ACC112 (cell line): Measurements from ENCODE around the gene NPC1L1.
A peak's percentile ranks its signal among the peaks of the same experiment; 100 is the strongest.

Experiments
- H2AFZ ChIP-seq: fragments of 200-600 bp; sonication (generic); one replicate; pipeline ENCODE4 v1.6.0; 2017; ENCODE audit warnings: antibody characterized with exemption, low read length; ENCODE audit not compliant: unreplicated experiment
- H3K27ac ChIP-seq: fragments of 200-600 bp; sonication (generic); 2 replicates; pipeline ENCODE4 v1.5.1; 2014; ENCODE audit warnings: low read depth, mild to moderate bottlenecking, antibody characterized with exemption, low read length, moderate library complexity
- H3K27me3 ChIP-seq: fragments of 200-600 bp; sonication (generic); 2 replicates; pipeline ENCODE4 v1.6.1; 2014; ENCODE audit warnings: mild to moderate bottlenecking, antibody characterized with exemption, low read length, moderate library complexity, mixed read lengths; ENCODE audit not compliant: insufficient read depth
- H3K36me3 ChIP-seq: fragments of 200-600 bp; sonication (generic); 2 replicates; pipeline ENCODE4 v1.6.1; 2016; ENCODE audit warnings: mild to moderate bottlenecking, antibody characterized with exemption, low read length, moderate library complexity, mixed read lengths; ENCODE audit not compliant: insufficient read depth
- H3K4me1 ChIP-seq: fragments of 200-600 bp; sonication (generic); one replicate; pipeline ENCODE4 v1.6.1; 2016; ENCODE audit warnings: low read length, mixed read lengths; ENCODE audit not compliant: insufficient read depth, unreplicated experiment, control insufficient read depth
- H3K4me3 ChIP-seq: fragments of 200-600 bp; sonication (generic); 2 replicates; pipeline ENCODE4 v1.5.1; 2014; ENCODE audit warnings: mild to moderate bottlenecking, low read depth, low read length
- H3K79me2 ChIP-seq: fragments of 200-600 bp; sonication (generic); one replicate; pipeline ENCODE4 v1.6.0; 2016; ENCODE audit warnings: low read length; ENCODE audit not compliant: control insufficient read depth, unreplicated experiment, insufficient read depth

The NPC1L1 gene

DNA sequence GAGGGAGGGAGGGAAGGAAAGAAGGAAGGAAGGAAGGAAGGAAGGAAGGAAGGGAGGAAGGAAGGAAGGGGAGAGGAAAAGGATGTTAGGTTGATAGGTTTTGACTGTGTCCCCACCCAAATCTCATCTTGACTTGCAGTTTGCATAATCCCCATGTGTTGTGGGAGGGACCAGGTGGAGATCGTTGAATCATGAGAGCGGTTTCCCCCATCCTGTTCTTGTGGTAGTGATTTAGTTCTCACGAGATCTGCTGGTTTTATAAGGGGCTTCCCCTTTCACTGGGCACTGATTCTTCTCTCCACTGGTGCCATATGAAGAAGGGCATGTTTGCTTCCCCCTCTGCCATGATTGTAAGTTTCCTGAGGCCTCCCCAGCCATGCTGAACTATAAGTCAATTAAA is 35.5 kb downstream of the NPC1L1 start:
- H3K4me1 ChIP-seq: no peaks in the 10 kb centered on the region
- H3K27me3 ChIP-seq: no peaks in the 10 kb centered on the region
- H3K27ac ChIP-seq: no peak overlapping the region
- H3K4me3 ChIP-seq: no peak overlapping the region
- no peaks in the 10 kb centered on the region for H3K79me2 ChIP-seq
- H3K36me3 ChIP-seq: no peaks in the 10 kb centered on the region
- no peak overlapping the region for H2AFZ ChIP-seq

DNA sequence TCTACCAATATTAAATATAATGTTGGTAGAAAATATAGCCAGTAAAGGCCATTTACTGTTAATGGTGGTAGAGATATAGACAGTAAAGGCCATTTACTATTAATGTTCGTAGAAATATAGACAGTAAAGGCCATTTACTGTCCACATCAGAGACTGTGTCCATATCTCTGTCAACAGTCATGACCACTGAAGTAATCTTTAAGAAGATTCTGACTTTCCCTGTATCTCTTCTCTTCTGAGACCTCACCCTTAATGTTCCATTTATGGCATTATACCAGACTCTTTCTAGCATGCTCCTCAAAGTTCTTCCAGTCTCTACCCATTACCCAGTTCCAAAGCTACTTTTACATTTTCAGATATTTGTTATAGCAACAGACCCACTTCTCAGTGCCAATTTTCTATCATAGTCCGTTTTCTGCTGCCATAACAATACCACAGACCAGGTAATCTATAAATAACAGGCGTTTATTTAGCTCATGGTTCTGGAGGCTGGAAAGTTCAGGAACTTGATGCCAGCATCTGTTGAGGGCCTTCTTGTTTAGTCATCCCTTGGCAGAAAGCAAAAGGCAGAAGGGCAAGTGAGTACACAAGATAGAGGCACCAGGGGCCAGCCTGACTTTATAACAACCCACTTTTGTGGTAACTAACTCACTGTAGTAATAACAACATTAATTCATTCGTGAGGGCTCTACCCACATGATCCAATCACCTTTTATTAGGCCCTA is 42.7 kb downstream of the NPC1L1 start:
- Histone ChIP-seq H3K4me3 (no peak overlapping the region), H3K27ac (no peak overlapping the region), H2AFZ (no peak overlapping the region), H3K79me2 (no peaks in the 10 kb centered on the region), H3K27me3 (no peaks in the 10 kb centered on the region), H3K36me3 (no peaks in the 10 kb centered on the region), H3K4me1 (no peaks in the 10 kb centered on the region)

DNA sequence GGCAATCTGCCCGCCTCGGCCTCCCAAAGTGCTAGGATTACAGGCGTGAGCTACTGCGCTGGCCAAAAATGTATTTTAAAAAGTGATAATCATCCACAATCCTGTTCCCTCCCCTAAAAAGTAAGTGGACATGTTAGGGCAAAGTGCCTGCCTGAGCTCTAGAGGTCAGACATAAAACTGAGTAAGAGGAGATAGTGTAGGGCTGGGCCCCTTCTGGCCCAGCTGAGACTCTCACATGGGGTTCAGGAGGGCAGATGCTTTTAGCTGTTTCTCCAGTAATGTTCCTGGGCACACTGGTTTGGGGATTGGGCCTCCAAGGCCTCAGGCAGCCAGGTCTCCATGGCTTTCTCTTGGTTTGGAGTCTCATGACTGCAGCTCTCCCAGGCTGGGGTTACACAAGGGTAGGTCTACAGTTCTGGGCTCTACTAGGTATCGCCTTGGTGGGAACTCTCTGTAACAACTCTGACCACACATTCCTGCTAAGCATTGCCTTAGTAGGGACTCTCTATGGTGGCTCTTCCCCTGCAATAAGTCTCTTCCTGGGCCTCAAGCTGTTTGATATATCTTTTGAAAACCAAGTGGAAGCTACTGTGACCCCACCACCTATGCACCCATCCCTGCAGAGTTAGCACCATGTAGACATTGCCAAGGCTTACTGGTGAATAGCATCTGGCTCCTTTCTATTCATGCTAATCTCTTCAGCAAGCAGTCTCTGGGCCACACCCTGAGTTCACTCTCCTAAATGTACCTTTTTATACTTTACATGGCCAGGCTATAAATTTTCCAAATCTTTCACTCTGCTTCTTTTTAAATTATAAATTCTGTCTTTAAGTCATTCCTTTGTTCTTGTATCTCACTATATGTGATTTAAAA is 43.7 kb downstream of the NPC1L1 start:
- Histone ChIP-seq H3K27ac (no peak overlapping the region), H2AFZ (no peak overlapping the region), H3K79me2 (no peaks in the 10 kb centered on the region), H3K4me3 (no peak overlapping the region), H3K27me3 (no peaks in the 10 kb centered on the region), H3K36me3 (no peaks in the 10 kb centered on the region), H3K4me1 (no peaks in the 10 kb centered on the region)

DNA sequence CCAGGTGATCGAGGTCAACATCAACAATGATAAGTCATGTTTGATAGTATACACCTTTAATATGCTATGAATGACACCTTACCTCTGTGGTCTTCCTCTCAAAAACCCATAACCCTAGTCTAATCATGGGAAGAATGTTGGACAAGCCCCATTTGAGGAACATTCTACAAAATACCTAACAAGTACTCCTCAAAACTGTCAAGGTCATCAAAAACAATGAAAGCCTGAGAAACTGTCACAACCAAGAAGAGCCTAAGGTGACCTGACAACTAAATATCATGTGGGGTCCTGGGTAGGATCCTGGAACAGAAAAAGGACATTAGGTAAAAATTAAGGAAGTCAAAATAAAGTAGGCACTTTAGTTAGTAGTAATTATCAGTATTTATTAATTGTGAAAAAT is 44.7 kb downstream of the NPC1L1 start:
- Histone ChIP-seq H3K79me2 (no peaks in the 10 kb centered on the region), H2AFZ (no peak overlapping the region), H3K27me3 (no peaks in the 10 kb centered on the region), H3K27ac (no peak overlapping the region), H3K4me3 (no peak overlapping the region), H3K36me3 (no peaks in the 10 kb centered on the region), H3K4me1 (peaks cover 1% of the 10 kb centered on the region)

DNA sequence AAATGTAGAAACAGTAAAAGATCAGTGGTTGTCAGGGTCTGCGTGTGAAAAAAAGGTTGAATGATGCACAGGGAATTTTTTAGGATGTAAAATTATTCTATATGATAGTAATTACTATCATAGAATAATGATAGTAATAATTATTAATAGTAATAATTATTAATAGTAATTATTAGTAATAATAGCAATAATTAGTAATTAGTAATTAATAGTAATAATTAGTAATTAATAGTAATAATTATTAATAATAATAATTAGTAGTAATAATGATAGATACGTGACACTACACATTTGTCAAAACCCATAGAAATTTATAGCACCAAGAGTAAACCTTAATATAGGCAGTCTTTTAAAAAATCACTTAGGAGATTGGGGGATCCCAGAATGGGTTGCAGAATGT is 46.2 kb downstream of the NPC1L1 start:
- Histone ChIP-seq H2AFZ (no peak overlapping the region), H3K79me2 (peaks cover 3% of the 10 kb centered on the region), H3K36me3 (no peaks in the 10 kb centered on the region), H3K4me3 (no peak overlapping the region), H3K27me3 (no peaks in the 10 kb centered on the region), H3K27ac (no peak overlapping the region), H3K4me1 (peaks cover 4% of the 10 kb centered on the region)

DNA sequence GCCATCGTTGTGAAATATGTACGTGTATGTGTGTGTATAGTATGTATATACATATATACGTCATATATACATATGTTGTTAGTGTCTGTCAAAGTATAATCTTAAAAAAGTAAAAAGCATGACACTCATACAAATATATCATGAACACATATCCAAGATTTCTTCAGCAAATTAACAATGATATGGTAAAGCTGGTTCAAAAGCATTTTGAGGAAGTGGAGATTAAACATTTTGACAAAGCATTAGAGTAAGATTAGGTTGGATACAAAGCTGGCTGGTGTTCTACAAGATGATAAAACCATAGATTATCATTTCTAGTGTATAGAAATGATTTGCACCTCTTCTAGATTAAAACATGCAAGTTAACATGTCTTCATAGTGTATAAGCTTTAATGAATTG is 49.9 kb downstream of the NPC1L1 start:
- Histone ChIP-seq H3K4me3 (peak overlapping the region; percentile 93), H2AFZ (peak overlapping the region; percentile 98), H3K27me3 (no peaks in the 10 kb centered on the region), H3K27ac (peak overlapping the region; percentile 94), H3K79me2 (peaks cover 37% of the 10 kb centered on the region), H3K4me1 (peaks cover 25% of the 10 kb centered on the region), H3K36me3 (no peaks in the 10 kb centered on the region)

DNA sequence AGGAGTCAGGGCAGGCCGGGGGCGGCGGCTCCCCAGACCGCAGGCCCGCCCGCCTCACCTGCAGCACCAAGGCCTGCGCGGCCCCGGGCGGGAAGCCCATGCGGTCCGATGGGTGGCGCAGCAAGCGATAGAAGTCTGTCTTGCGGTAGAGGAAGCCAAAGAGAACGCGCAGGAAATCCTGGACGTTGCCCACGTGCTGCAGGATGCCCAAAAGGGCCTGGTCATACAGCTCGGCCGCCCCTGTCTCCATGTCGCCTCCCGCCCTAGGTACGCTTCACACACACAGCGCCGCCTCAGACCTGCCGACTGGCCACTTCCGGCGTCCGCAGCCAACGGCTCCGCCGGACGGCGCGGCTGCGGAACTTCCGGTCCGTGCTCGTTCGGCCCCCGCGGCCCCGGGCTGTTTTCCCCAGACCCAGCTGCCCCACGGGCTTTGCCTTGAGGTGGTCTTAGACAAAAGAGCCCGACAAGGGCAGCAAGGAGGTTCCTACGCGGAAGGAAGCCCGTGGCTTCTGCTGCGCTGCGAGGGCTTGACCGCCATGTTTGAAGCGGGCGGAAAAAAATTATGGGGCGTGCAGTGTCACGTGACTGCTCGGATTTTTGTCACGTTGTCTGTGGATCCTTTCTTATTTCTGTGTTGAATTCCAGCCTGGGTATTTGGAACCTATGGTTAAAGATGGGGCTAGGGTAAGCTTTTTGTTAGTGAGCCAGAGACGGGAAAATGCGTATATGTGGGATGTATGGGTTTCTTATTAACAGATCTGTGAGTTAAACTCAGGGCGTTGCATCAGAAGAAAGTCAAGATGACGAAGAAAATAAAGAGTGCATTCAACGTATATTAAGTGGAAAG is 50.6 kb downstream of the NPC1L1 start, which contains the start of gene NUDCD3:
TSS of gene NUDCD3 (minus strand) at position 308 of the 850 bp plus-strand sequence. CDS start at position 250, 58 bp downstream.
- Histone ChIP-seq H3K79me2 (peaks cover 44% of the 10 kb centered on the region), H3K36me3 (peaks cover 3% of the 10 kb centered on the region; the same call in 1 of the 2 replicates), H3K27ac (peak within 1 kb of the TSS; percentile 94), H3K27me3 (no peaks in the 10 kb centered on the region), H2AFZ (peak within 1 kb of the TSS; percentile 98), H3K4me1 (peaks cover 25% of the 10 kb centered on the region), H3K4me3 (peak within 1 kb of the TSS; percentile 93)

DNA sequence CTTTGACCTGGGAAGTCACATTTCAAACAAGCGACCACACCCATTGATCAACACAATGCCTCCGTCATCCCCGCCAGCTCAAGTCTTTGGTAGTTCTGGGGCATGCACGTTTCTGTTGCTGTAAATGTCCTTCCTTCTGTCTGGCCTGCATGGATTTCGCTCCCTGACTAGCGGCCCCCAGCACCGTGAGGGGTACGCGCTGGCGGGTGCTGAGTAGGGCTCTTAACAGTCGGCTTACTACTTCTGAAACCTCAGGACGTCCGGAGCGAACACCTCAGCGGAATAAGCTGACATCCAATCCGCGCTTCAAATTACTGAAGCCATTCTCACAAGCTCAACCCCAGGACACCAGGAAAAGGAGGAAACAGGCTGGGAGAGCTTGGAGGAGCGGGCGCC is 51.2 kb downstream of the NPC1L1 start:
- no peaks in the 10 kb centered on the region for H3K27me3 ChIP-seq
- peaks cover 9% of the 10 kb centered on the region; the same call in 1 of the 2 replicates for H3K36me3 ChIP-seq
- peak overlapping the region; percentile 94 for H3K27ac ChIP-seq
- peaks cover 25% of the 10 kb centered on the region for H3K4me1 ChIP-seq
- H3K79me2 ChIP-seq: peaks cover 50% of the 10 kb centered on the region
- H2AFZ ChIP-seq: peak overlapping the region; percentile 82
- H3K4me3 ChIP-seq: peak overlapping the region; percentile 93

DNA sequence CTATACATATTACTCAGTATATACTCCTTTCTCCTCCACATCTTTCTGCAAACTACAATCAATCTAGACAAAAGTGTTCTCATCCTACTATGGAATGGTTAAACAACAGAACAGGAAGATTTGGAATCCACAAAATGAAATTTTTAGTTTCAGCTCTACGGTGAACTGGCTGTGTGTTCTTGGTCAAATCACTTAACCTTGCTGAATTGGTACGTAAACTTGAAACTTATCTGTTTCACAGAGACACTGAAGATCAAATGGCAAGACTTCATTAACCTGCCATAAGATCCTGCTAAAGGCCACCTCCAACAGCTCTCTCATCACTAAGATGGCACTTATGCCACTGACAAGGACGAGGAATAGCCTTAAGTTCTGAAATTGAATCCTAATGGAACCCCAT is 52.2 kb downstream of the NPC1L1 start:
- H3K27me3 ChIP-seq: no peaks in the 10 kb centered on the region
- peak overlapping the region; percentile 93 for H3K4me3 ChIP-seq
- peaks cover 25% of the 10 kb centered on the region for H3K4me1 ChIP-seq
- peaks cover 19% of the 10 kb centered on the region for H3K36me3 ChIP-seq
- no peak overlapping the region for H3K27ac ChIP-seq
- H2AFZ ChIP-seq: no peak overlapping the region
- H3K79me2 ChIP-seq: peaks cover 59% of the 10 kb centered on the region

DNA sequence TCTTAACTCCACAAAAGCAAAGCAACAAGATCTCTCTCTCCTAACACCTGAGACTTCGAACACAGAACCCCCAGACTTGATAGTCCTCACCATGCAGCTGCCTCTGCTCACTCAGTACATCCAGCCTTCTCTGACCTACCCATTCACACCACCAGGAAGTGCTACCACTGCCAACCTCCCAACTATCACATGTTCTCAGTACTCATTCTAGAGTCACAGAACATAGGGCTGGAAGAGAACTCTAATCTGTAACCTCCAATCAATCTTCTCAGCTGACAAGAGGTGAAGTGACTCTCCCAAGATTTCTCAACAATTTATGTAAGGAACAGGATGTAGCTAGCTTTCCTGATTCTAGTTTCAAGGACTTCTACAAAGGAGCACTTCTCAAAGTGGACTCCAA is 54.4 kb downstream of the NPC1L1 start:
- Histone ChIP-seq H3K36me3 (peaks cover 41% of the 10 kb centered on the region), H2AFZ (no peak overlapping the region), H3K79me2 (peaks cover 72% of the 10 kb centered on the region), H3K4me1 (peaks cover 25% of the 10 kb centered on the region), H3K27me3 (no peaks in the 10 kb centered on the region), H3K27ac (no peak overlapping the region), H3K4me3 (no peak overlapping the region)
